Muscle of leg (tissue), 11 donors: ENCODE measurements around the gene STOML1. TPM values are rescaled to one million over a fixed set of nuclear protein-coding genes. Genes with fewer than 3 reads are reported as not detected.
A peak's percentile ranks its signal among the peaks of the same experiment; 100 is the strongest.

Experiments used
- DNase-seq: peaks from one replicate; pipeline ENCODE4 v3.0.0; 2013
- H3K27ac ChIP-seq: one replicate; pipeline ENCODE4 v1.5.1; 2013; ENCODE audit warnings: mild to moderate bottlenecking, low read length, control low read depth
- H3K27me3 ChIP-seq: one replicate; pipeline ENCODE4 v1.6.1; 2013; ENCODE audit warnings: low read length; ENCODE audit not compliant: control insufficient read depth, insufficient read depth
- H3K36me3 ChIP-seq: one replicate; pipeline ENCODE4 v1.6.1; 2013; ENCODE audit warnings: low read length; ENCODE audit not compliant: control insufficient read depth, insufficient read depth
- H3K4me1 ChIP-seq: one replicate; pipeline ENCODE4 v1.6.1; 2013; ENCODE audit warnings: low read length; ENCODE audit not compliant: control insufficient read depth, insufficient read depth
- H3K4me3 ChIP-seq: one replicate; pipeline ENCODE4 v1.5.1; 2013; ENCODE audit warnings: low read length, control low read depth
- H3K9me3 ChIP-seq: replicated peaks from 2 replicates; pipeline ENCODE4 v1.6.1; 2013; ENCODE audit warnings: low read depth, low read length; ENCODE audit not compliant: control insufficient read depth
- WGBS: methylation state at CpG from one replicate; pipeline ENCODE4 v1.1.5; 2013; ENCODE audit warnings: missing lambda C conversion rate; ENCODE audit not compliant: insufficient coverage; 5-methylcytosine and 5-hydroxymethylcytosine counted together
- polyA plus RNA-seq, 8 donors: library from polyadenylated mRNA; unstranded; fragments of 120-200 nt; gene quantifications; one replicate each; pipeline versions ENCODE4 v1.2.1 to v1.2.3, GENCODE V29; 2013; ENCODE audit warnings: inconsistent platforms in 1 of 8, low replicate concordance in 1 of 8; ENCODE audit not compliant: insufficient read length in 8 of 8, insufficient read depth in 1 of 8
- total RNA-seq: library from RNA; stranded (reverse); fragments of 120-200 nt; gene quantifications from one replicate; pipeline ENCODE4 v1.2.4, GENCODE V29; 2013

The STOML1 gene
- total and polyA plus RNA-seq, 9 donors = 21.0 to 40.2 (median 34.4) TPM

DNA sequence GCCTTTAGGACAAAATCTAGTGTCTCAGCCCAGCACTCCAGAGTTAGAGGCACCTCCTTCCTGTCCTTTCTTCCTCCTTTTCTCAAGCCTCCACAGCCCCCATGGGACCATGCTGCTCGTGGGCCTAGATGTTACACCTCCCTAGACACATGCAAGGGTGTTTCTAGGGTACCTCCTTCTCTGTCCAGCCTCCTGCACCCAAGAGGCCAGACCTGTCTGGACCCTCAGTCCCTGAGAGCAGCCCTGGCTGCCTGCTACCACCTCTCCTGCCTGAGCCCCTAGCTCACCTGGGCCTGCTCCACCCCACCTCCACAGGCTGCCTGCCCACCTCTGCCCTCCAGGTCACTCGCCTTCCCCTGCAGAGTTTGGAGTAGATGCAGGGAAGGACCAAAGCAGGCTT lies 60.7 kb downstream of the STOML1 start:
- 50% methylated on average over 2 of the region's 2 CpGs for WGBS
- H3K4me1 ChIP-seq = peaks cover 38% of the 10 kb centered on the region
- H3K36me3 ChIP-seq = no peaks in the 10 kb centered on the region
- peaks cover 10% of the 10 kb centered on the region for H3K27me3 ChIP-seq
- no peak overlapping the region for H3K4me3 ChIP-seq
- no peaks in the 10 kb centered on the region for H3K9me3 ChIP-seq
- DNase-seq = no peak
- H3K27ac ChIP-seq = no peak overlapping the region

DNA sequence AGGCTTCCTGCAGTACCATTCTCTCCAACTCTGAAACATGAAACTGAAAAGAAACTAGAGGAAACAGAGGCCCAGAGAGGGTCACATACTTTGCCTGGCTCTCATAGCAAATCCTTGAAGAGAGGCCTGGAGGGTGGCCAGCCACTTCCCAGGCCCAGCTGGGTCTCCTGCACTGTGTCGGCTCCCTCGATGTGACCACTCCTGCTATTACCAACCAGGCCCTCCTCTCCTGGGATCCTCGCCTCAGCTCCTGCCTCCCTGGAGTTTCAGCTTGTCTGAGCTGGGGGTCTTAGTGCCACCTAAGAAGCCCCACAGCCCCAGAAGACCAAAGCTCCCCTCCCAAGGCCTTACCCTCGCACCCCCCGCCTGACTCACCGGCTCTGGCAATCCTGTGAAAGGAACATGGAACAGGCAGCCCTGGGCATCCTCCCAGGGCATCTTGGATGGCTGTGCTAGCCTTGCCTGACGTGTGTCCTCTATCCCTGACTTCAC lies 61.3 kb downstream of the STOML1 start:
- Histone ChIP-seq H3K27me3 (peaks cover 10% of the 10 kb centered on the region), H3K4me3 (no peak overlapping the region), H3K27ac (no peak overlapping the region), H3K9me3 (no peaks in the 10 kb centered on the region), H3K36me3 (no peaks in the 10 kb centered on the region), H3K4me1 (peaks cover 44% of the 10 kb centered on the region)
- DNase-seq = peak; percentile 41
- WGBS = 57% methylated on average over 6 of the region's 7 CpGs

DNA sequence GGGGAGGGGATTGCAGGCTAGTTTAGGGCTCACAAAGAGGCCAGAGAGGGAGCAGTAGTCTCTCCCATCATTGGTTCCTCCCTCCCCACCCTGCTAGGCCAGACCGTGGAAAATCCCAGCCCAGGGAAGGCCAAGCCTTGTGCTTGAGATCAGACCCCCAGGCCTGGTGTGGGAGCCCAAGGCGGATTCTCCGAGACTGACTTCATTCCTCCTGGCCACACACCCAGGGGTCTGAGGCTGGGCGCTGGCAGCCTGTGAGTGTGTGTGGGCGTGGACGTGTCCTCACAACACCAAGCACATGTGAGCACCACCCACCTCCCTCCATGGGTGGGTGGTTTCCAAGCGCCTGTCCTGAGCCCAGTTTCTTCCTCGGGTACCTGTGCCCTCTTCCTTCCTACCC lies 61.7 kb downstream of the STOML1 start:
- no peaks in the 10 kb centered on the region for H3K36me3 ChIP-seq
- peak; percentile 78 for DNase-seq
- H3K4me3 ChIP-seq = no peak overlapping the region
- no peaks in the 10 kb centered on the region for H3K9me3 ChIP-seq
- H3K27me3 ChIP-seq = peaks cover 10% of the 10 kb centered on the region
- 40% methylated on average over 1 of the region's 8 CpGs for WGBS
- H3K4me1 ChIP-seq = peaks cover 48% of the 10 kb centered on the region
- H3K27ac ChIP-seq = no peak overlapping the region

DNA sequence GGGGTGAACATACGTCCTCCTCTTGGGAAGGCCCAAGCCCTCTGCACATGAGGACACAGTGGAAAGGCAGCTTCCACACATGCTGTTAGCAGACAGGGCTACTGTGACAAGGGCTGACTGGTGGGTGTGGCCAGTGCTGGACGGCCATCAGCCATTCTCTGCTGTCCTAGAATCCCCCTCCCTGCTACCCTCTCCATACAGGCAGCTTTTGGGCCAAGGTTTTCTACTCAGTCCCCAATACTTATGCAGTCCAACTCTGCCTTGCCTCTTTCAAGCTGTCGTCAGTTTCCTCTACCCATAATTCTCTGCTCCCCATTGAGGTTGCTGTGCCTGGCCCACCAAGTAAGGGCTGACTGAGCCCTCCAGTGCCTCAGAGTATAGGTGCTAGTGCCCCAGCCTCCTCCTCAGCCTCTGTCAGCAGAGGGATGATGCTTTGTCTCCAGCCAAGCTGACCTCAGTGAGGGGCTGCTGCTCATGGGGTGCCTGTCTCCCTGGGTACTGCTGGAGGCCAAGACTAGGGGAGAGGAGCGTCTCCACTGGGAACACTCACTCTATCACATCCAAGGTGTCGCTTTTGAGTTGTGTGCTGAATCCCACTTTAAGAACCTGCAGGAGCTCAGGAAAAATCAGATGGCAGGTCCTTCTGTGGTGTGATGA lies 63.0 kb downstream of the STOML1 start:
- Histone ChIP-seq H3K9me3 (no peaks in the 10 kb centered on the region), H3K27me3 (peaks cover 10% of the 10 kb centered on the region), H3K36me3 (no peaks in the 10 kb centered on the region), H3K4me1 (peaks cover 61% of the 10 kb centered on the region), H3K27ac (no peak overlapping the region), H3K4me3 (no peak overlapping the region)
- 29% methylated on average over 2 of the region's 5 CpGs for WGBS
- DNase-seq = peak; percentile 20

Other genes starting within 250 kb of the STOML1 start
- gene INSYN1, start 238.9 kb downstream of the STOML1 start, total RNA-seq = 5.7 TPM
- 1 to 10 TPM; 3.1 to 9.0 (median 5.3) TPM for gene INSYN1, start 238.9 kb downstream of the STOML1 start, polyA plus RNA-seq
- not detected for gene TBC1D21, start 118.7 kb downstream of the STOML1 start, total RNA-seq
- gene TBC1D21, start 118.7 kb downstream of the STOML1 start, polyA plus RNA-seq = not detected
- 20.0 TPM for gene LOXL1, start 65.8 kb downstream of the STOML1 start, total RNA-seq
- gene LOXL1, start 65.8 kb downstream of the STOML1 start, polyA plus RNA-seq = 10 to 100 TPM; 24.2 to 48.0 (median 34.8) TPM
- 15.2 TPM for gene PML, start 2.4 kb upstream of the STOML1 start, total RNA-seq
- 10 to 100 TPM; 21.8 to 47.2 (median 32.6) TPM for gene PML, start 2.4 kb upstream of the STOML1 start, polyA plus RNA-seq
- gene GOLGA6A, start 90.3 kb upstream of the STOML1 start, total RNA-seq = 0.13 TPM
- 1 to 10 TPM in 1 of 8 donors, under 1 TPM in 6, not detected in 1; 0.10 to 1.2 (median 0.31) TPM for gene GOLGA6A, start 90.3 kb upstream of the STOML1 start, polyA plus RNA-seq
- 1.4 TPM for gene ISLR2, start 138.3 kb upstream of the STOML1 start, total RNA-seq
- 1 to 10 TPM; 2.9 to 5.8 (median 3.8) TPM for gene ISLR2, start 138.3 kb upstream of the STOML1 start, polyA plus RNA-seq
- gene ISLR, start 181.4 kb upstream of the STOML1 start, total RNA-seq = 82.3 TPM
- gene ISLR, start 181.4 kb upstream of the STOML1 start, polyA plus RNA-seq = 100 to 1,000 TPM; 148 to 270 (median 197) TPM
- gene STRA6, start 210.5 kb upstream of the STOML1 start, total RNA-seq = 0.40 TPM
- gene STRA6, start 210.5 kb upstream of the STOML1 start, polyA plus RNA-seq = 1 to 10 TPM in 5 of 8 donors, under 1 TPM in 3; 0.57 to 2.0 (median 1.2) TPM
- gene CCDC33, start 244.0 kb upstream of the STOML1 start, total RNA-seq = 0.04 TPM
- gene CCDC33, start 244.0 kb upstream of the STOML1 start, polyA plus RNA-seq = under 1 TPM in 5 of 8 donors, not detected in 3; 0.11 to 0.36 (median 0.30) TPM